GM19328 (cell line): ENCODE results near the gene PDE6G.
"Not testable (repeated sequence)": the region's sequence is repeated elsewhere in the genome, so short reads cannot be mapped to it uniquely, and the experiment has no call there.

Source experiments
- ATAC-seq: cut with Tn5 transposase; IDR thresholded peaks from one replicate; pipeline ENCODE4 v1.9.1; 2021; ENCODE audit warnings: mild to moderate bottlenecking, moderate library complexity; ENCODE audit not compliant: unreplicated experiment

PDE6G gene

GRCh38 chr17:81687770-81688541 is 31.6 kb upstream of the PDE6G start:
- ATAC-seq, result no peak

- ATAC-seq, result no peak
Measured at GRCh38 chr17:81686614-81687013, 30.3 kb upstream of the PDE6G start.

- no peak for ATAC-seq
Measured at GRCh38 chr17:81685108-81685507, 28.8 kb upstream of the PDE6G start.

- no peak for ATAC-seq
Measured at GRCh38 chr17:81684442-81684911, 28.1 kb upstream of the PDE6G start.

- ATAC-seq, result peak; percentile 94
Measured at GRCh38 chr17:81683584-81684441, 27.5 kb upstream of the PDE6G start, which contains the start of the genes ARL16 and HGS. TSS of gene ARL16 (minus strand) at chr17:81683797. CDS start at chr17:81683753, 44 bp downstream. TSS of gene HGS (plus strand) at chr17:81684011. CDS start at chr17:81684067, 56 bp downstream.

GRCh38 chr17:81683208-81683583 is 26.9 kb upstream of the PDE6G start:
- peak; percentile 21 for ATAC-seq

- ATAC-seq, result no peak
Measured at GRCh38 chr17:81682565-81683207, 26.3 kb upstream of the PDE6G start.

- no peak for ATAC-seq
Measured at GRCh38 chr17:81681672-81682071, 25.3 kb upstream of the PDE6G start.

GRCh38 chr17:81680150-81680549 is 23.8 kb upstream of the PDE6G start:
- no peak for ATAC-seq

- ATAC-seq, result no peak
Measured at GRCh38 chr17:81676906-81677305, 20.6 kb upstream of the PDE6G start.

GRCh38 chr17:81675515-81676221 is 19.3 kb upstream of the PDE6G start:
- ATAC-seq, result not testable (repeated sequence)

GRCh38 chr17:81673561-81674258 is 17.4 kb upstream of the PDE6G start:
- no peak for ATAC-seq

GRCh38 chr17:81672954-81673353 is 16.6 kb upstream of the PDE6G start:
- no peak for ATAC-seq

- ATAC-seq, result no peak
Measured at GRCh38 chr17:81672504-81672903, 16.2 kb upstream of the PDE6G start.

GRCh38 chr17:81667754-81668153 is 11.4 kb upstream of the PDE6G start:
- no peak for ATAC-seq

GRCh38 chr17:81666342-81667191 is 10.2 kb upstream of the PDE6G start, which contains the start of the genes CCDC137 and OXLD1:
TSS of gene CCDC137 (plus strand) at chr17:81666737. CDS start at chr17:81666767, 30 bp downstream.
TSS of gene OXLD1 (minus strand) at chr17:81666605. CDS start at chr17:81666577, 28 bp downstream.
- ATAC-seq, result peak; percentile 92

- ATAC-seq, result peak; percentile 11
Measured at GRCh38 chr17:81666092-81666341, 9.7 kb upstream of the PDE6G start.

- ATAC-seq, result no peak
Measured at GRCh38 chr17:81665205-81666091, 9.1 kb upstream of the PDE6G start.
